B cell (primary cell): ENCODE data around the gene GRAMD1C. TPM values are rescaled to one million over a fixed set of nuclear protein-coding genes. Genes with fewer than 3 reads are reported as not detected.
A peak's percentile ranks its signal among the peaks of the same experiment; 100 is the strongest.

Experiments used
- ATAC-seq: fragments of 200-7000 bp; cut with Tn5 transposase; one replicate; pipeline ENCODE4 v1.10.0; 2021; ENCODE audit warnings: low read depth, mild to moderate bottlenecking, moderate number of reproducible peaks, moderate library complexity
- CTCF ChIA-PET: fragments of 350-600 bp; sonication (Branson Sonifier 250); formaldehyde crosslinking; loops from one replicate; lab custom pipeline; 2021; ENCODE audit warnings: antibody characterized with exemption, inconsistent platforms; lab: Charles Lee
- POLR2A ChIA-PET: fragments of 350-600 bp; sonication (Branson Sonifier 250); formaldehyde crosslinking; loops from one replicate; lab custom pipeline; 2021; ENCODE audit warnings: antibody characterized with exemption; lab: Charles Lee
- DNase-seq: peaks from one replicate; pipeline ENCODE4 v3.0.0; 2013
- H2AFZ ChIP-seq: 2 replicates; pipeline ENCODE4 v1.6.1; 2012; ENCODE audit warnings: mild to moderate bottlenecking, low read depth, low read length; ENCODE audit not compliant: insufficient read depth, poor library complexity, severe bottlenecking
- H3K27ac ChIP-seq, 2 donors: 1 replicate in 1 of 2; 2 replicates in 1 of 2; pipeline ENCODE4 v1.5.1; 2012 to 2013; ENCODE audit warnings: low read length in 2 of 2, mild to moderate bottlenecking in 2 of 2, moderate library complexity in 1 of 2
- H3K27me3 ChIP-seq, 4 experiments: fragments of 200-600 bp in 1 of 4; sonication (generic) in 1 of 4; replicated peaks in 1 of 4; 1 replicate in 2 of 4; 2 replicates in 2 of 4; pipeline versions ENCODE4 v1.6.1 to v1.7.0; 2013 to 2016; ENCODE audit warnings: low read length in 3 of 4, mild to moderate bottlenecking in 2 of 4, mixed read lengths in 1 of 4, moderate library complexity in 1 of 4; ENCODE audit not compliant: insufficient read depth in 4 of 4, control insufficient read depth in 3 of 4; ENCODE audit errors: control extremely low read depth in 1 of 4
- H3K36me3 ChIP-seq, 2 experiments: replicated peaks in 1 of 2; 1 replicate in 1 of 2; 2 replicates in 1 of 2; pipeline versions ENCODE4 v1.6.1 to v1.7.1; 2013; ENCODE audit warnings: low read length in 1 of 2; ENCODE audit not compliant: insufficient read depth in 2 of 2, control insufficient read depth in 1 of 2; ENCODE audit errors: control extremely low read depth in 1 of 2, extremely low read depth in 1 of 2
- H3K4me1 ChIP-seq, 2 donors: fragments of 200-600 bp in 1 of 2; sonication (generic) in 1 of 2; 1 replicate in 1 of 2; 2 replicates in 1 of 2; pipeline versions ENCODE4 v1.5.1 to v1.6.1; 2013 to 2017; ENCODE audit warnings: low read length in 2 of 2; ENCODE audit not compliant: control insufficient read depth in 2 of 2, insufficient read depth in 2 of 2
- H3K4me2 ChIP-seq: replicated peaks from 2 replicates; pipeline ENCODE3; 2012; ENCODE audit warnings: mild to moderate bottlenecking, low read depth, low read length; ENCODE audit not compliant: poor library complexity, severe bottlenecking
- H3K4me3 ChIP-seq, 5 experiments: fragments of 200-600 bp in 1 of 5; sonication (generic) in 1 of 5; 1 replicate in 3 of 5; 2 replicates in 2 of 5; pipeline versions ENCODE4 v1.5.1 to v1.7.0; 2011 to 2016; ENCODE audit warnings: low read length in 4 of 5, mild to moderate bottlenecking in 4 of 5, low read depth in 2 of 5, control low read depth in 1 of 5, moderate library complexity in 1 of 5; ENCODE audit not compliant: insufficient read depth in 1 of 5; ENCODE audit errors: control extremely low read depth in 1 of 5, extremely low read depth in 1 of 5
- H3K79me2 ChIP-seq: fragments of 200-600 bp; sonication (generic); one replicate; pipeline ENCODE4 v1.6.0; 2016; ENCODE audit warnings: low read length; ENCODE audit not compliant: control insufficient read depth, insufficient read depth
- H3K9ac ChIP-seq: fragments of 200-600 bp; sonication (generic); 2 replicates; pipeline ENCODE4 v1.6.1; 2017; ENCODE audit warnings: mild to moderate bottlenecking, low read length, moderate library complexity
- H3K9me3 ChIP-seq, 3 donors: one replicate each; pipeline versions ENCODE4 v1.6.1 to v1.7.1; 2013; ENCODE audit warnings: low read length in 2 of 3; ENCODE audit not compliant: control insufficient read depth in 2 of 3, insufficient read depth in 1 of 3; ENCODE audit errors: control extremely low read depth in 1 of 3
- H4K20me1 ChIP-seq: 2 replicates; pipeline ENCODE4 v1.6.0; 2012; ENCODE audit warnings: mild to moderate bottlenecking, low read length; ENCODE audit not compliant: insufficient read depth, control insufficient read depth, poor library complexity, severe bottlenecking
- H3K27ac Mint-ChIP-seq: one replicate; pipeline ENCODE4 v1.8.0; 2021; ENCODE audit warnings: mixed read lengths
- H3K27me3 Mint-ChIP-seq: one replicate; pipeline ENCODE4 v1.8.0; 2021; ENCODE audit warnings: mixed read lengths
- H3K4me1 Mint-ChIP-seq: one replicate; pipeline ENCODE4 v1.8.0; 2021; ENCODE audit warnings: mixed read lengths
- H3K4me3 Mint-ChIP-seq: one replicate; pipeline ENCODE4 v1.8.0; 2021; ENCODE audit warnings: mixed read lengths
- H3K9me3 Mint-ChIP-seq: one replicate; pipeline ENCODE4 v1.8.0; 2022; ENCODE audit warnings: mixed read lengths; ENCODE audit not compliant: insufficient read depth
- CTCF ChIP-seq: fragments of 200-600 bp; IDR thresholded peaks from one replicate; pipeline ENCODE4 v1.8.0; 2022; ENCODE audit warnings: antibody characterized with exemption, mild to moderate bottlenecking
- EZH2 ChIP-seq: IDR thresholded peaks from 2 replicates; pipeline ENCODE4 v1.6.1; 2012; ENCODE audit warnings: borderline replicate concordance, low read depth, mild to moderate bottlenecking, moderate library complexity, low read length; ENCODE audit not compliant: insufficient read depth, poor library complexity, severe bottlenecking
- WGBS: methylation state at CpG from one replicate; pipeline ENCODE4 v1.1.5; 2013; ENCODE audit warnings: missing lambda C conversion rate; ENCODE audit not compliant: insufficient coverage; 5-methylcytosine and 5-hydroxymethylcytosine counted together
- intact Hi-C: fragments of 100-400 bp; cut with micrococcal nuclease; formaldehyde crosslinking; loops from one replicate; pipeline ENCODE4 v1.10.0; 2022
- polyA plus RNA-seq: library from polyadenylated mRNA; depleted of rRNA; stranded (reverse); fragments of >200 nt; gene quantifications from 2 replicates; pipeline ENCODE4 v1.2.3, GENCODE V29; 2012
- total RNA-seq, 2 donors: library from RNA; stranded (reverse); fragments of 120-200 nt in 1 of 2; gene quantifications; 1 replicate in 1 of 2; 2 replicates in 1 of 2; pipeline versions ENCODE4 v1.2.3 to v1.2.4, GENCODE V29; 2013 to 2022

Gene GRAMD1C
- total and polyA plus RNA-seq, 2 donors (not counting 1 experiment from before 2014, with no cell fraction given) = 8.5 to 47.1 TPM

DNA sequence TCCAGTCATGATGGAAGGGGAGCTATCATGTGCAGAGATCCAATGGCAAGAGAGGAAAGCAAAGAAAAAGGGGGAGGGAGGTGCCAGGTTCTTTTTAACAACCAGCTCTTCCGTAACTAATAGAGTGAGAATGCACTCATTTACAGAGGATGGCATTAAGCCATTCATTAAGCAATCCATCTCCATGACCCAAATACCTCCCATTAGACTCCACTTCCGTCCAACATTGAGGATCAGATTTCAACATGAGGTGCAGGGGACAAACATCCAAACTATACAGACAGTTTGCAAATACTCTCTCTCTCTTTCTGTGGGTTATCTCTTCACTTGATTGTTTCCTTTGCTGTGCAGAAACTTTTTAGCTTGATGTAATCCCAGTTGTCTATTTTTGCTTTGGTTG is 130.4 kb downstream of the GRAMD1C start:
- no peaks in the 10 kb centered on the region for H4K20me1 ChIP-seq
- 100% methylated on average over 1 of the region's 2 CpGs for WGBS
- H3K36me3 ChIP-seq = peaks cover 0 to 4% of the 10 kb centered on the region in 2 experiments
- H3K9ac ChIP-seq = no peak overlapping the region
- no peak for DNase-seq
- H3K4me1 ChIP-seq = no peaks in the 10 kb centered on the region
- ChIA-PET CTCF (interaction anchor here (1.3 kb wide), 1 partner anchor 16 kb away, joined by 3 read pairs; no protein-coding TSS in a partner anchor), POLR2A (no interaction called here)
- intact Hi-C loops = no loop called here
- no peak overlapping the region for H3K4me2 ChIP-seq
- no peak overlapping the region for H3K27ac ChIP-seq
- TF ChIP-seq CTCF = no peak
- no peak for TF ChIP-seq EZH2
- H3K79me2 ChIP-seq = no peaks in the 10 kb centered on the region
- H2AFZ ChIP-seq = no peak overlapping the region
- Mint-ChIP-seq H3K4me1 (peaks cover 4% of the 10 kb centered on the region), H3K9me3 (peaks cover 5% of the 10 kb centered on the region), H3K27ac (no peak overlapping the region), H3K4me3 (no peak overlapping the region), H3K27me3 (no peaks in the 10 kb centered on the region)
- no peak overlapping the region for H3K4me3 ChIP-seq
- ATAC-seq = no peak
- H3K9me3 ChIP-seq = peaks cover under 1 to 17% (median 7%) of the 10 kb centered on the region in 3 donors
- H3K27me3 ChIP-seq = no peaks in the 10 kb centered on the region

DNA sequence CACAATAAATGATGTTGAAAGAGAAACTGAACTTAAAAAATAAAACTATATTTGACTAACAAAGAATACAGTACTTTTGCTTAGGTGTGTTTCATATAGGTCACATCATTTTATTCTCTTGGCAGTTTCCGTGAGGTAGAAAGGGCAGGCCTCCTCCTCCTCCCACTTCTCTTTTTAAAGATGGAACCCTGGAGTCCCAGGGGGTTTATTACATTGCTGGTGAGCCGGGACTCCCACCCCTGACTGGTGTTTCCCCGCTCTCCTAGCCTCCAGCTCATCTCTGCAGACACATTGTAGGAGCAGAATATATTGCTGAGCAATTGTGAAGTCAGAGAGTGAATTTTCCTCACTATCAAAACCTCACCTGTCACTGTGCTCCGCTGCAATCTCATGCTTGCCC is 139.2 kb downstream of the GRAMD1C start:
- WGBS = no CpG with 5 or more reads among the region's 4 CpGs
- no peak overlapping the region for H3K27ac ChIP-seq
- no peaks in the 10 kb centered on the region for H3K79me2 ChIP-seq
- ChIA-PET POLR2A (no interaction called here), CTCF (no interaction called here)
- no peaks in the 10 kb centered on the region for H4K20me1 ChIP-seq
- peak overlapping the region; percentile 48 for H3K27ac Mint-ChIP-seq
- intact Hi-C loops = no loop called here
- no peak overlapping the region for H3K4me2 ChIP-seq
- H3K27me3 Mint-ChIP-seq = no peaks in the 10 kb centered on the region
- peaks cover 13 to 14% of the 10 kb centered on the region in 2 donors for H3K4me1 ChIP-seq
- H3K4me3 Mint-ChIP-seq = no peak overlapping the region
- no peak overlapping the region for H3K4me3 ChIP-seq
- no peak overlapping the region for H2AFZ ChIP-seq
- no peaks in the 10 kb centered on the region for H3K27me3 ChIP-seq
- no peak overlapping the region for H3K9ac ChIP-seq
- H3K9me3 ChIP-seq = peaks cover 7 to 17% (median 8%) of the 10 kb centered on the region in 3 donors
- peaks cover 5% of the 10 kb centered on the region for H3K9me3 Mint-ChIP-seq
- peaks cover 20 to 32% of the 10 kb centered on the region in 2 experiments for H3K36me3 ChIP-seq
- no peak for DNase-seq
- peaks cover 27% of the 10 kb centered on the region for H3K4me1 Mint-ChIP-seq
- peak; percentile 43 for ATAC-seq
- TF ChIP-seq CTCF (no peak), EZH2 (no peak)
